Testis (tissue), 2 donors: ENCODE measurements around the gene ASAP2.

Experiments
- CTCF ChIP-seq, 3 experiments: fragments of 450-650 bp in 2 of 3; fragments of 200-600 bp in 1 of 3; sonication (generic) in 1 of 3; IDR thresholded peaks; one replicate each; pipeline ENCODE4 v1.5.1; 2016 to 2019; ENCODE audit warnings: antibody characterized with exemption in 3 of 3, mild to moderate bottlenecking in 2 of 3, moderate library complexity in 1 of 3
- POLR2A ChIP-seq: fragments of 450-650 bp; IDR thresholded peaks from one replicate; pipeline ENCODE4 v1.6.1; 2017; ENCODE audit warnings: antibody characterized with exemption, mild to moderate bottlenecking, moderate library complexity

- TF ChIP-seq CTCF (IDR thresholded peaks at IDR 0.05): no peak
- no peak for TF ChIP-seq POLR2A
These were observed 200.8 kb downstream of the ASAP2 start for GRCh38 chr2:9407363-9407811.
